Measurements from ENCODE around the gene CREBL2.
A peak's percentile ranks its signal among the peaks of the same experiment; 100 is the strongest.
"Not testable (repeated sequence)": the region's sequence is repeated elsewhere in the genome, so short reads cannot be mapped to it uniquely, and the experiment has no call there.

CREBL2 gene

DNA sequence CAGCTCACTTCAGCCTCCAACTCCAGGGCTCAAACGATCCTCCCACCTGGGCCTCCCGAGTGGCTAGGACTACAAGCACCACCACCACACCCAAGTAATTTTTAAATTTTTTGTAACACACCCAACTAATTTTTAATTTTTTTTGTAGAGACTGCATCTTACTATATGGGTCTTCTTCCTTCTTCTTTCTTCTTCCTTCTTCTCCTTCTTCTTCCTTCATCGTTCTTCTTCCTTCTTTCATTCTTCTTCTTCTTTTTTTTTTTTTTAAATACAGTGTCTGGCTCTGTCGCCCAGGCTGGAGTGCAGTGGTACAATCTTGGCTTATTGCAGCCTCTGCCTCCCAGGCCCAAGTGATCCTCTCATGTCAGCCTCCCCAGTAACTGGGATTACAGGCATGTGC lies 965 bp upstream of the CREBL2 start:
- in situ Hi-C loops (cut with MboI; ENCODE audit: low sequenced_read_pairs, unreplicated experiment), result no loop called here
- DNase-seq (ENCODE audit: low spot score), result no peak
- TF ChIP-seq, protein P1, sequence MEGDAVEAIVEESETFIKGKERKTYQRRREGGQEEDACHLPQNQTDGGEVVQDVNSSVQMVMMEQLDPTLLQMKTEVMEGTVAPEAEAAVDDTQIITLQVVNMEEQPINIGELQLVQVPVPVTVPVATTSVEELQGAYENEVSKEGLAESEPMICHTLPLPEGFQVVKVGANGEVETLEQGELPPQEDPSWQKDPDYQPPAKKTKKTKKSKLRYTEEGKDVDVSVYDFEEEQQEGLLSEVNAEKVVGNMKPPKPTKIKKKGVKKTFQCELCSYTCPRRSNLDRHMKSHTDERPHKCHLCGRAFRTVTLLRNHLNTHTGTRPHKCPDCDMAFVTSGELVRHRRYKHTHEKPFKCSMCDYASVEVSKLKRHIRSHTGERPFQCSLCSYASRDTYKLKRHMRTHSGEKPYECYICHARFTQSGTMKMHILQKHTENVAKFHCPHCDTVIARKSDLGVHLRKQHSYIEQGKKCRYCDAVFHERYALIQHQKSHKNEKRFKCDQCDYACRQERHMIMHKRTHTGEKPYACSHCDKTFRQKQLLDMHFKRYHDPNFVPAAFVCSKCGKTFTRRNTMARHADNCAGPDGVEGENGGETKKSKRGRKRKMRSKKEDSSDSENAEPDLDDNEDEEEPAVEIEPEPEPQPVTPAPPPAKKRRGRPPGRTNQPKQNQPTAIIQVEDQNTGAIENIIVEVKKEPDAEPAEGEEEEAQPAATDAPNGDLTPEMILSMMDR (IDR thresholded peaks at IDR 0.05; ENCODE audit: borderline replicate concordance, control extremely low read depth, extremely low read depth, insufficient read depth, missing control alignments), result no peak

DNA sequence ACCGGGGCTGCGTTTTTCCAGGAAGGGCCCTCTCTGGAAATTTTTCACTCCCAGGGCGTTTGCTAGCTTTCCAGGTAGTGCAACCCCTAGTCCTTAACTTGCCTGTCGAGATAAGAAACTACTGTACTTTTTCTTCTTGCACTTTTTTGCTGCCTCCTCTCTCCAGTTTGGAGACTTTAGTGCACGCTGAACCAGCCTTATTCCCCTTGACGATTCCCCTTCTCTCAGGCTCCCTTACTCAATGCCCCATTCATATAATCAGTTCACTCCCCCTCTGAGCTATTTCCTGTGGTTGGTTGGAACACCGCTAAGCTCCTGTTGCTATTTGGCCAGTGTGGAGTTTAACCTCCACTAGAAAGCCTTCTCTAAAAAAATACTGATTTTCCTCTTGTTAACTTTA lies 682 bp downstream of the CREBL2 start:
- DNase-seq (ENCODE audit: low spot score), result peak; percentile 55
- TF ChIP-seq, protein P1 (IDR thresholded peaks at IDR 0.05; ENCODE audit: borderline replicate concordance, control extremely low read depth, extremely low read depth, insufficient read depth, missing control alignments), result no peak
- in situ Hi-C loops (cut with MboI; ENCODE audit: low sequenced_read_pairs, unreplicated experiment), result no loop called here

DNA sequence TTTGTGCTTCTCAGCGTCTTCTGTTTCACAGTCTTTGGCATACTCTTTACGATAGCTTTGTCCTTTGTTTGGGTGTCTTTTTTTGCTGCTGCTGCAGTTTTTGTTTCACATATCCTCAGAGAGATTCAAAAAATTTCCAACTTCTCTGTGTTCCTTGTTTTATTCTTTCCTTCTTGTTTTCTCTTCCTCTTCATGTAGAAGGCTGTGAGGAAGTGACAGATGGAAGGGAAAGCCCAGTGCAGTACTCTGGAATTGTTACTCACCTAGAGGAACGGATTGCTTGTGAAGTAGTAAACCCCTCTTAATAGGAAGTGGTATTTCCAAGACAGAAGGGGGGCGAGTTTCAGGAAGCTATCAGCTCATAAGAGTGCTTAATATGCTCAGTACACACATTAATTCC lies 1.7 kb downstream of the CREBL2 start:
- no peak for DNase-seq (ENCODE audit: low spot score)
- TF ChIP-seq, protein P1 (IDR thresholded peaks at IDR 0.05; ENCODE audit: borderline replicate concordance, control extremely low read depth, extremely low read depth, insufficient read depth, missing control alignments), result no peak
- in situ Hi-C loops (cut with MboI; ENCODE audit: low sequenced_read_pairs, unreplicated experiment), result no loop called here

DNA sequence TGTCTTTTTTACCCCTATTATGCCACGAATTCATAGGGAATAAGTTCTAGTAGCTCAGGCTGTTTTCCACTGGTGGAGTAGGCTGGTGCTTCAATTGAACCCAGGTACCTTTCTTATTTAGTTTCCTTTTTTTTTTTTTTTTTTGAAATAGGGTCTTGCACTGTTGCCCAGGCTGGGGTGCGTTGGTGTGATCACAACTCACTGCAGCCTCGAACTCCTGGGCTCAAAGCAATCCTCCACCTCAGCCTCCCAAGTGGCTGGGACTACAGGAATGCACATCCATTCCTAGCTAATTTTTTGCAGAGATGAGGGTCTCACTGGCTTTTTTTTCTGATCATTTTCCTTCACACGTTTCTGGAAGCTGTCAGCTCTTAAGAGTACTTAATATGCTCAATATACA lies 2.7 kb downstream of the CREBL2 start:
- TF ChIP-seq, protein P1 (IDR thresholded peaks at IDR 0.05; ENCODE audit: borderline replicate concordance, control extremely low read depth, extremely low read depth, insufficient read depth, missing control alignments), result no peak
- in situ Hi-C loops (cut with MboI; ENCODE audit: low sequenced_read_pairs, unreplicated experiment), result no loop called here
- DNase-seq (ENCODE audit: low spot score), result no peak

DNA sequence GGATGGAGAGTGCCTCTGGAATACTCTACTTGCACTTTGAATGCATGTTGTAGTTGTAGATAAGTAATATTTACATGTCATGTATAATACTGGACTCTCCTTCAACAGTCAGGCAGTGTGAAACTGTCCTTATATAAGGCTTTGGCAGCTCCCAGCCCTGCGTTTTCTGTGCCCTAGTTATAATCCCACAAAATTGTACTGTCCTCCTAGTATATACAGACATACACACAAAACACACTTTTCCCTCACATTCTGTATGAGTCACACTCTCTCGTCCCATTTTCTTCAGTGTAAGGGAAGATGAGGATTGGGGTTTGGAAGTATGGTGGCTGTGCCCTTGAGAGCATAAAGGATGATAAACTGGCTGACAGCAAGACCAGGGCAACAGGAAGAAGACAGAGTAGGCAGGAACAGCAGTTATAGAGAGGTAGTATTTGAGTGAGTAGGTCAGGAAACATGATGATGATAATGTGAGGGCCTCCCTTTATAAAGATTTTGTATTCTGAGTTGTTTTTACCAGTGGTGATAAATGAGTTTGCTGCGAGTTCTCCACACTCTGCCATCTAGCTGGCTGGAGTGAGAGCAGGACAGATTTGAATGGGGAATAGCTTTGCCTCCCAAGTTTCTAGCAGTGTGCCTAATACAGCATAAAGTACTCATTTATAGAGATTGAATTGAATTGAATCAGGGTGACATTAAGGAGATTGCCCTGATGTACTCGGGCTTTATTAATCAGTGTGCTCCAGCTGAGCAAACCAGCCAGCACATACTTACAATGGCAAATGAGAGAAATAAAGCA lies 5.0 kb downstream of the CREBL2 start:
- TF ChIP-seq, protein P1 (IDR thresholded peaks at IDR 0.05; ENCODE audit: borderline replicate concordance, control extremely low read depth, extremely low read depth, insufficient read depth, missing control alignments), result no peak
- in situ Hi-C loops (cut with MboI; ENCODE audit: low sequenced_read_pairs, unreplicated experiment), result no loop called here
- no peak for DNase-seq (ENCODE audit: low spot score)

DNA sequence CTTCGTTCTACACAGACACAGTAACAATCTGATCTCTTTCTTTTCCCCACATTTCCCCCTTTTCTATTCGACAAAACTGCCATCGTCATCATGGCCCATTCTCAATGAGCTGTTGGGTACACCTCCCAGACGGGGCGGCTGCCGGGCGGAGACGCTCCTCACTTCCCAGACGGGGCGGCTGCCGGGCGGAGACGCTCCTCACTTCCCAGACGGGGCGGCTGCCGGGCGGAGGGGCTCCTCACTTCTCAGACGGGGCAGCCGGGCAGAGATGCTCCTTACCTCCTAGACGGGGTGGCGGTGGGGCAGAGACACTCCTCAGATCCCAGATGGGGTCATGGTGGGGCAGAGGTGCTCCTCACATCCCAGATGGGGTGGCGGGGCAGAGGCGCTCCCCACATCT lies 6.4 kb downstream of the CREBL2 start:
- DNase-seq (ENCODE audit: low spot score); in situ Hi-C loops (cut with MboI; ENCODE audit: low sequenced_read_pairs, unreplicated experiment): not testable (repeated sequence)

DNA sequence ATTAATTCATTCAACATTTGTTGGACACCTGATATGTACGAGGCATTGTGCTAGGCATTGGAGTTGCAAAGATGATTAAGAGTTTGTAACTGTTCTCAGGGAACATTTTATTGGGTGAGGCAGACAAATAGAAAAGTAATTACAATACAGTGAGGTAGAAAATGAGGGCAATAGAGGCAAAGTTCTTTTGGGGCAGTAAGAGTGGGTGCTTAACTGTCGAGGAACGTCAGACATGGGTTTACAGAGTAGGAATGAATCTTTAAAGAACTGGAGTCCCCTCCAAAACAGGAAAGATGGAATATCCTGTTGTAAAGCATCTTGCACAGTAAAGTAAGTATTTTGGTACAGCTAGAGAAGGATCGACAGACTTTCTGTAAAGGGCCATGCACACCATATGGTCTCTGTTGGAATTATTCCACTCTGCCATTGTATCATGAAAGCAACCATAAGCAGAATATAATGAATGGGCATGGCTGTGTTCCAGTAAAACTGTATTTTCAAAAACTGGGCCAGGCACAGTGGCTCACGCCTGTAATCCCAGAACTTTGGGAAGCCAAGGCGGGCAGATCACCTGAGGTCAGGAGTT lies 9.1 kb downstream of the CREBL2 start:
- in situ Hi-C loops (cut with MboI; ENCODE audit: low sequenced_read_pairs, unreplicated experiment), result no loop called here
- no peak for DNase-seq (ENCODE audit: low spot score)
- TF ChIP-seq, protein P1 (IDR thresholded peaks at IDR 0.05; ENCODE audit: borderline replicate concordance, control extremely low read depth, extremely low read depth, insufficient read depth, missing control alignments), result no peak

Measured in GM13976 (cell line).